Measurements from ENCODE around the gene TERT.

DNA sequence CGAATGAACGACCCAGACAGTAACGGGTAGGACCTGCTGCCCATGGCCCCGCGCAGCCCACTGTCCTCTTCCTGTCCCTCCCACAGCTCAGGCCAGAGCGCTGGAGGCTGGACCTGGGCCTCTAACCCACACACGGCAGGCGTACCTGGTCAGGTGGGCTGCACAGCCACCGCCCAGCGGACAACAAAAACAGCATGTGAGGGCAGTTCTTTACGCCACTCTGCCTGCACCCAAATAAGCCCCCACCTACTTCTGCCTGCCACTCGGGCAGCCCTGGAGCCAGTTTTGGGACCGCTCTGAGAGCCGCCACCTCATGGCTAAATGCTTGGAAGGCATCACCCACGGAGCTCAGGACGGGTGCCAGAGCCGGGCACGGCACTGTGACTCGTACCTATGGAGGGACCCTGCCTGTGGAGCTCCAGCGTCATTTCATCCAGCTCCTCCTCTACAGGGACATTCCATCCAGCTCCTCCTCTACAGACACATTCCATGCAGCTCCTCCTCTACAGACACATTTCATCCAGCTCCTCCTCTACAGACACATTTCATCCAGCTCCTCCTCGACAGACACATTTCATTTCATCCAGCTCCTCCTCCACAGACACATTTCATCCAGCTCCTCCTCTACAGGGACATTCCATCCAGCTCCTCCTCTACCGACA, 31.1 kb upstream of the TERT start:
- no peak for TF ChIP-seq POLR2A (IDR thresholded peaks at IDR 0.05; ENCODE audit: control extremely low read depth in 1 of 2, low read depth in 2 of 2, low read length in 2 of 2)
- TF ChIP-seq, protein P1, sequence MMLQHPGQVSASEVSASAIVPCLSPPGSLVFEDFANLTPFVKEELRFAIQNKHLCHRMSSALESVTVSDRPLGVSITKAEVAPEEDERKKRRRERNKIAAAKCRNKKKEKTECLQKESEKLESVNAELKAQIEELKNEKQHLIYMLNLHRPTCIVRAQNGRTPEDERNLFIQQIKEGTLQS (IDR thresholded peaks at IDR 0.05; ENCODE audit: insufficient read depth, low read depth, low read length), result no peak
- TF ChIP-seq, protein P2, sequence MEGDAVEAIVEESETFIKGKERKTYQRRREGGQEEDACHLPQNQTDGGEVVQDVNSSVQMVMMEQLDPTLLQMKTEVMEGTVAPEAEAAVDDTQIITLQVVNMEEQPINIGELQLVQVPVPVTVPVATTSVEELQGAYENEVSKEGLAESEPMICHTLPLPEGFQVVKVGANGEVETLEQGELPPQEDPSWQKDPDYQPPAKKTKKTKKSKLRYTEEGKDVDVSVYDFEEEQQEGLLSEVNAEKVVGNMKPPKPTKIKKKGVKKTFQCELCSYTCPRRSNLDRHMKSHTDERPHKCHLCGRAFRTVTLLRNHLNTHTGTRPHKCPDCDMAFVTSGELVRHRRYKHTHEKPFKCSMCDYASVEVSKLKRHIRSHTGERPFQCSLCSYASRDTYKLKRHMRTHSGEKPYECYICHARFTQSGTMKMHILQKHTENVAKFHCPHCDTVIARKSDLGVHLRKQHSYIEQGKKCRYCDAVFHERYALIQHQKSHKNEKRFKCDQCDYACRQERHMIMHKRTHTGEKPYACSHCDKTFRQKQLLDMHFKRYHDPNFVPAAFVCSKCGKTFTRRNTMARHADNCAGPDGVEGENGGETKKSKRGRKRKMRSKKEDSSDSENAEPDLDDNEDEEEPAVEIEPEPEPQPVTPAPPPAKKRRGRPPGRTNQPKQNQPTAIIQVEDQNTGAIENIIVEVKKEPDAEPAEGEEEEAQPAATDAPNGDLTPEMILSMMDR (IDR thresholded peaks at IDR 0.05; ENCODE audit: control extremely low read depth in 1 of 3, insufficient read depth in 1 of 3, low read depth in 1 of 3, low read length in 3 of 3), result no peak
- TF ChIP-seq SIN3A (conservative IDR thresholded peaks at IDR 0.05 in 1 of 2, IDR thresholded peaks at IDR 0.05 in 1 of 2; ENCODE audit: low read depth in 1 of 2, low read length in 2 of 2), result no peak
- no peak for TF ChIP-seq JUND (IDR thresholded peaks at IDR 0.05; ENCODE audit: low read length)
- TF ChIP-seq RAD21 (IDR thresholded peaks at IDR 0.05 in 1 of 2, conservative IDR thresholded peaks at IDR 0.05 in 1 of 2; ENCODE audit: low read depth in 2 of 2, low read length in 2 of 2), result no peak
- TF ChIP-seq SP1 (IDR thresholded peaks at IDR 0.05; ENCODE audit: low read depth, low read length), result no peak
